Neutrophil (primary cell): ENCODE results near the gene HHAT.

Experiments used
- H3K27ac ChIP-seq: fragments of 200-600 bp; sonication (generic); 2 replicates; pipeline ENCODE4 v1.5.1; 2016; ENCODE audit warnings: mild to moderate bottlenecking, moderate library complexity
- H3K27me3 ChIP-seq: fragments of 200-600 bp; sonication (generic); 2 replicates; pipeline ENCODE4 v1.6.0; 2016; ENCODE audit warnings: mild to moderate bottlenecking
- H3K36me3 ChIP-seq: fragments of 200-600 bp; sonication (generic); 2 replicates; pipeline ENCODE4 v1.5.1; 2017
- H3K4me1 ChIP-seq, 2 experiments: fragments of 200-600 bp in 1 of 2; sonication (generic) in 1 of 2; 1 replicate in 1 of 2; 2 replicates in 1 of 2; pipeline versions ENCODE4 v1.5.1 to v1.6.1; 2013 to 2016; ENCODE audit warnings: low read depth in 1 of 2, low read length in 1 of 2, mild to moderate bottlenecking in 1 of 2, moderate library complexity in 1 of 2; ENCODE audit not compliant: control insufficient read depth in 1 of 2, insufficient read depth in 1 of 2
- H3K4me3 ChIP-seq, 2 experiments: fragments of 200-600 bp in 1 of 2; sonication (generic) in 1 of 2; 1 replicate in 1 of 2; 2 replicates in 1 of 2; pipeline ENCODE4 v1.5.1; 2013 to 2016; ENCODE audit warnings: low read depth in 1 of 2, low read length in 1 of 2, mild to moderate bottlenecking in 1 of 2, moderate library complexity in 1 of 2
- H3K9me3 ChIP-seq: fragments of 200-600 bp; sonication (generic); 2 replicates; pipeline ENCODE4 v1.5.1; 2016
- TF ChIP-seq, protein P1 (sequence below): fragments of 200-600 bp; sonication (generic); IDR thresholded peaks from 2 replicates; pipeline ENCODE4 v1.5.1; 2016; ENCODE audit warnings: antibody characterized with exemption

Gene HHAT

GRCh38 chr1:210645582-210646257 is 317.0 kb downstream of the HHAT start:
- TF ChIP-seq, protein P1, sequence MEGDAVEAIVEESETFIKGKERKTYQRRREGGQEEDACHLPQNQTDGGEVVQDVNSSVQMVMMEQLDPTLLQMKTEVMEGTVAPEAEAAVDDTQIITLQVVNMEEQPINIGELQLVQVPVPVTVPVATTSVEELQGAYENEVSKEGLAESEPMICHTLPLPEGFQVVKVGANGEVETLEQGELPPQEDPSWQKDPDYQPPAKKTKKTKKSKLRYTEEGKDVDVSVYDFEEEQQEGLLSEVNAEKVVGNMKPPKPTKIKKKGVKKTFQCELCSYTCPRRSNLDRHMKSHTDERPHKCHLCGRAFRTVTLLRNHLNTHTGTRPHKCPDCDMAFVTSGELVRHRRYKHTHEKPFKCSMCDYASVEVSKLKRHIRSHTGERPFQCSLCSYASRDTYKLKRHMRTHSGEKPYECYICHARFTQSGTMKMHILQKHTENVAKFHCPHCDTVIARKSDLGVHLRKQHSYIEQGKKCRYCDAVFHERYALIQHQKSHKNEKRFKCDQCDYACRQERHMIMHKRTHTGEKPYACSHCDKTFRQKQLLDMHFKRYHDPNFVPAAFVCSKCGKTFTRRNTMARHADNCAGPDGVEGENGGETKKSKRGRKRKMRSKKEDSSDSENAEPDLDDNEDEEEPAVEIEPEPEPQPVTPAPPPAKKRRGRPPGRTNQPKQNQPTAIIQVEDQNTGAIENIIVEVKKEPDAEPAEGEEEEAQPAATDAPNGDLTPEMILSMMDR, result no peak
- H3K27me3 ChIP-seq, result no peaks in the 10 kb centered on the region
- H3K4me1 ChIP-seq, result no peaks in the 10 kb centered on the region
- H3K27ac ChIP-seq, result no peak overlapping the region
- H3K4me3 ChIP-seq, result no peak overlapping the region
- no peaks in the 10 kb centered on the region for H3K9me3 ChIP-seq
- H3K36me3 ChIP-seq, result no peaks in the 10 kb centered on the region

GRCh38 chr1:210646258-210646616 is 317.5 kb downstream of the HHAT start:
- no peaks in the 10 kb centered on the region for H3K4me1 ChIP-seq
- H3K27ac ChIP-seq, result no peak overlapping the region
- H3K4me3 ChIP-seq, result no peak overlapping the region
- TF ChIP-seq, protein P1, result no peak
- no peaks in the 10 kb centered on the region for H3K27me3 ChIP-seq
- H3K9me3 ChIP-seq, result no peaks in the 10 kb centered on the region
- H3K36me3 ChIP-seq, result no peaks in the 10 kb centered on the region

- no peaks in the 10 kb centered on the region for H3K27me3 ChIP-seq
- no peak overlapping the region for H3K4me3 ChIP-seq
- no peaks in the 10 kb centered on the region for H3K36me3 ChIP-seq
- no peak overlapping the region for H3K27ac ChIP-seq
- H3K4me1 ChIP-seq, result no peaks in the 10 kb centered on the region
- no peaks in the 10 kb centered on the region for H3K9me3 ChIP-seq
- TF ChIP-seq, protein P1, result no peak
These were observed 319.0 kb downstream of the HHAT start for GRCh38 chr1:210647406-210648333.

DNA sequence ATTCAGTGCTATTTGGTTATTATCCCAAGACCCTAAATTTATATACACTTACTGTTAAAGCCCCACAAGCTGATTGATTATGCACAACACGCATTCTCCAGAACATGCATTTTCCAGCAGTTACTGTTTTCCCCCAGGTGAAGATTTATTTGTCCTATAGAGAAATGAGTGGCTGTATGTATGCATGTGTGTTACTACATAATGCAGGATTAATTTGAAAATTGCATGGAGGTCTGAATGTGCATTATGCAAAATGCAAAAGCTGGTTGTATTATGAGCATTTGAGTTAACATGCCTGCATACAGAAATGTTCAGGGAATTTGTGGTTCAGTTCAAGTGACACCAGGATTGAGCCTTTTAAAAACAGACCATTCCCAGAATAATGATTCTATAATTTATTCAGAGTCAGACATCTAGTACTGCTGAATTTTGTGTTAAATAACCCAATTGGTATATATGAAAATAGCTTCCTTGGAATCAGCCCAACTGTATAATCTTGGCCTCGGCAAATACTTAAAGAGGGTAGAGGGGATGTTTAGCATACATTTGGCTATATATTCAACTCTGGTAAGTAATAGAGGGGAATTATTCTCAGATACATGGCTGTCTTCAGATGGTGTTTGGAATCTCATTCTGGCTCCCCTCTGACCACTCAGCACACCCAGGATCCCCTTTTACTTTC is 320.0 kb downstream of the HHAT start:
- Histone ChIP-seq H3K9me3 (no peaks in the 10 kb centered on the region), H3K4me3 (no peak overlapping the region), H3K36me3 (no peaks in the 10 kb centered on the region), H3K27ac (no peak overlapping the region), H3K4me1 (no peaks in the 10 kb centered on the region), H3K27me3 (no peaks in the 10 kb centered on the region)
- TF ChIP-seq, protein P1, result no peak

DNA sequence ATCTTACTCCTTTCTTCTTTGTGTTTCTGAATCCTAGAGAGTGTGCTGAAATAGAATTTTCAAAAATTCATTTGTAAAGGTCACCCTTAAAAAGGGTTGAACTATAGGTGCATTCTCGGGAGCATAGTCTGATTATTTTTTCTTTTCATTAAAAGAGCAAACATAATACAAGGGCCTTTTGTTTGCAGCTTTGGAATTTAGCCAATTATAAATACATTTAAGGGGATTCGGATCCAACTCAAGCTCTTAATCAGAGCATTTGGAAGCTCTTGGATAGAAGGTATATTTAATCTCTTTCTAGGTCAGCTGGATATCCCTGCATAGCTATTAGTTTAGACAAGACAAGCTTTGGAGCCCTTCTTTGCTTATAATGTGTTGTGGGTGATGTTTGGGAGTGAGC is 321.7 kb downstream of the HHAT start:
- Histone ChIP-seq H3K4me3 (no peak overlapping the region), H3K9me3 (no peaks in the 10 kb centered on the region), H3K27ac (no peak overlapping the region), H3K36me3 (no peaks in the 10 kb centered on the region), H3K4me1 (no peaks in the 10 kb centered on the region), H3K27me3 (no peaks in the 10 kb centered on the region)
- TF ChIP-seq, protein P1, result no peak
